Astrocyte of the cerebellum (primary cell): ENCODE results near the gene ARL2.

ENCODE experiments used
- DNase-seq: peaks from one replicate; pipeline ENCODE4 v3.0.0-alpha.2; 2011; ENCODE audit warnings: low read depth
- H3K4me3 ChIP-seq: 2 replicates; pipeline ENCODE4 v1.5.1; 2011; ENCODE audit warnings: mild to moderate bottlenecking, low read depth, low read length, moderate library complexity
- CTCF ChIP-seq: IDR thresholded peaks from 2 replicates; pipeline ENCODE4 v1.5.1; 2012; ENCODE audit warnings: low read length, low read depth, moderate library complexity, mild to moderate bottlenecking; ENCODE audit errors: missing control alignments
- in situ Hi-C: cut with HindIII; loops from 2 replicates; pipeline ENCODE4 v1.10.0; 2017; ENCODE audit warnings: low sequenced_read_pairs

The ARL2 gene

GRCh38 chr11:65034423-65034822 is 20.5 kb downstream of the ARL2 start:
- DNase-seq, result no peak
- in situ Hi-C loops, result no loop called here
- no peak overlapping the region for H3K4me3 ChIP-seq
- TF ChIP-seq CTCF, result no peak

DNA sequence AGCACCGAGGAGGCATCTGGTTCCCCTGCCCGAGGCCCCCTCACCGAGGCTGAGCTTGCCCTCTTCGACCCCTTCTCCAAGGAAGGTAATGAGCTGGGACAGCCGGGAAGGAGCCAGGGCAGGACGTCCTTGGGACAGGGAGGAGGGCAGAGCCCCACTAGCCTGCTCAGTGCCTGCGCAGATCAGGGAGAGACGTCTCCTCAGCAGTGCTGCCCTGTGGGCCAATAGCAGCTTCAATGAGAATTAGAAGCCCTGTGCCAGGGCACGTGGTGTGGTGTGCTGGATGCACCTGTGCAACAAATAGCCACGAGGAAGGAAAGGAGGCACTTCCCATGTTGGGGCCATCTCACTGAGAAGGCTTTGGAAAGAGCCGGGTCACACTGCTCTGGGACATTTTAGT is 21.6 kb downstream of the ARL2 start:
- no peak for DNase-seq
- TF ChIP-seq CTCF, result no peak
- H3K4me3 ChIP-seq, result no peak overlapping the region
- in situ Hi-C loops, result no loop called here

- no peak overlapping the region for H3K4me3 ChIP-seq
- in situ Hi-C loops, result no loop called here
- DNase-seq, result no peak
- TF ChIP-seq CTCF, result no peak
These were observed 23.0 kb downstream of the ARL2 start for GRCh38 chr11:65036931-65037330.

GRCh38 chr11:65040520-65040846 is 26.5 kb downstream of the ARL2 start:
- no peak for DNase-seq
- no peak for TF ChIP-seq CTCF
- in situ Hi-C loops, result no loop called here
- H3K4me3 ChIP-seq, result peak overlapping the region; percentile 64

DNA sequence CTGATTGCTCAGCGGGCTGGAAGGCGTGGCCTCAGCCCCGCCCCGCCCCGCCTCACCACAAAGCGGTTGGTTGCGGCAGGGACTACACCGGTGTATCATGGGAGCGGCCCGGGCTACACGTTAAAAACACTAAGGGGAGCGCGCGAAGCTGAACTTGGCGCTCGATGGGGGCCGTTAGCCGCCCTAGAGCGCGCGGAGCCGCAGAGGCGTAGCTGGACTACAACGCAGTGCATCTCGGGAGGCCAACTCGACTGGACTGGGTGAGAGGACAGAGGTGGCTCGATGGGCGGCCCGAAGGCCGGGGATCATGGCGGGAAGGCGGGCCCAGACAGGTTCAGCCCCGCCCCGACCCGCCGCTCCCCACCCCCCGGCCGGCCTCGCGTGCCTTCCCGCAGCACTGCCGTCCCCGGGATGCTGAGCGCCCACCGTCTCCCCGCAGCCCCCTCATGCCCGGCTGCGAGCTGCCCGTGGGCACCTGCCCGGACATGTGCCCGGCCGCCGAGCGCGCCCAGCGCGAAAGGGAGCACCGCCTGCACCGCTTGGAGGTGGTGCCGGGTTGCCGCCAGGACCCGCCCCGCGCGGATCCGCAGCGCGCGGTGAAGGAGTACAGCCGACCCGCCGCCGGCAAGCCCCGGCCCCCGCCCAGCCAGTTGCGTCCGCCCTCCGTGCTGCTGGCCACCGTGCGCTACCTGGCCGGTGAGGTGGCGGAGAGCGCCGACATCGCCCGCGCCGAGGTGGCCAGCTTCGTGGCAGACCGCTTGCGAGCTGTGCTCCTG is 27.1 kb downstream of the ARL2 start, which contains the start of gene SAC3D1:
SAC3D1 (plus strand) TSS at position 364 of the 776 bp plus-strand sequence; CDS start at position 447, 83 bp downstream.
- in situ Hi-C loops, result no loop called here
- no peak for TF ChIP-seq CTCF

DNA sequence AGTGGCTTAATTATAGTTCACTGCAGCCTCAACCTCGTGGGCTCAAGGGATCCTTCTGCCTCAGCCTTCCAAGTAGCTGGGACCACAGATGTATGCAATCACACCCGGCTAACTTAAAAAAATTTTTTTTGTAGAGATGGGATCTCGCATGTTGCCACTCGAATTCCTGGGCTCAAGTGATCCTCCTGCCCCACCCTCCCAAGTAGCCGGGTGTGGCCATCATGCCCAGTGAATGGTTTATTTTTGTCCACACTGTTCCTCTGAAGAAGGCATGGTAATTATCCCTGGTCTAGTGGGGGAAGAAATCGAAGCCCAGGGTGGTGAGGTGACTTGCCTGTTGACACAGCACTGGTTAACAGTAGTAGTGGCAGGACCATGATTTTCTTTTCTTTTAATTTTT is 28.9 kb downstream of the ARL2 start:
- in situ Hi-C loops, result no loop called here
- no peak for TF ChIP-seq CTCF
- DNase-seq, result no peak
- H3K4me3 ChIP-seq, result no peak overlapping the region

More for the DNA sequence above, 27.1 kb downstream of the ARL2 start, which contains the start of gene SAC3D1:
- peak; percentile 85 for DNase-seq
- peak within 1 kb of the TSS; percentile 64 for H3K4me3 ChIP-seq
